ENCODE results near the gene SH3BP5. TPM values are rescaled to one million over a fixed set of nuclear protein-coding genes. Genes with fewer than 3 reads are reported as not detected.
A peak's percentile ranks its signal among the peaks of the same experiment; 100 is the strongest.

The SH3BP5 gene
- polyA plus RNA-seq, 12 donors: 22.2 to 66.6 (median 31.8) TPM; not detected in 1

DNA sequence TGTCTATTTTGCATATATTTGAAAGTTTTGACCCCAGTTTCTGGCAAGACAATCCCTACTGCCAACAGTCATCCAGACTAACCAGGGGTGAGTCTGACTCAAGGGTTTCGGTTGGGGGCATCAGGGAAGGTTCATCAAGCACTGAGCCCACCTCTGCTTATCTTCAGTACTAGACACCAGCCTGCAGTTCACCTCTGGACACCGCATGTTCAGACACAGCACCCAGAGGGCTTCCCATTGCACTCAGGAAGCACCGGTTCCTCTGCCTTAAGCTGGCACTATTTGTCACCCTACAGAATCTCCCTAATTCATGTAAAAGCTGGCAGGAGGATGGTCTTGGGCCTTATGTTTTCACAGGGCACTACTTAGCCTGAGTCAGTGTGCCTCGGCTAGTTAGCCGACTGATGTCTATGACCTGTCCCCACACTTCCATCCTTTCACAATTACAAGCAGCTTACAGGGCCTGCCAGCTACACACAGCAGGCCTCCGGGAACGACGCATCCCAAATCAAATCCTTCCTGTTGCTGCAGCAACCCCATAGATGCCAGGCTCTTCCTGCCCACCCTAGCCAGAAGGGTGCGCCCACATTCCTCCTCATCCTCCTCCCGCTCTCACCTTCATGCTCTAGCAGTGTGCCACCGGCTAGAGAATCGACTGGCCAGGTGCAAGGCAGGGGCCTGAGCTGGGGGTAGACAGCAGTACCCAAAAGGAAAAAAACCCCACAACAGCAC lies 52.5 kb downstream of the SH3BP5 start:
- no peak for DNase-seq

GRCh38 chr3:15279205-15279604 lies 53.2 kb downstream of the SH3BP5 start:
- DNase-seq: no peak

- DNase-seq: no peak
Observed at GRCh38 chr3:15277861-15278500, 54.4 kb downstream of the SH3BP5 start.

DNA sequence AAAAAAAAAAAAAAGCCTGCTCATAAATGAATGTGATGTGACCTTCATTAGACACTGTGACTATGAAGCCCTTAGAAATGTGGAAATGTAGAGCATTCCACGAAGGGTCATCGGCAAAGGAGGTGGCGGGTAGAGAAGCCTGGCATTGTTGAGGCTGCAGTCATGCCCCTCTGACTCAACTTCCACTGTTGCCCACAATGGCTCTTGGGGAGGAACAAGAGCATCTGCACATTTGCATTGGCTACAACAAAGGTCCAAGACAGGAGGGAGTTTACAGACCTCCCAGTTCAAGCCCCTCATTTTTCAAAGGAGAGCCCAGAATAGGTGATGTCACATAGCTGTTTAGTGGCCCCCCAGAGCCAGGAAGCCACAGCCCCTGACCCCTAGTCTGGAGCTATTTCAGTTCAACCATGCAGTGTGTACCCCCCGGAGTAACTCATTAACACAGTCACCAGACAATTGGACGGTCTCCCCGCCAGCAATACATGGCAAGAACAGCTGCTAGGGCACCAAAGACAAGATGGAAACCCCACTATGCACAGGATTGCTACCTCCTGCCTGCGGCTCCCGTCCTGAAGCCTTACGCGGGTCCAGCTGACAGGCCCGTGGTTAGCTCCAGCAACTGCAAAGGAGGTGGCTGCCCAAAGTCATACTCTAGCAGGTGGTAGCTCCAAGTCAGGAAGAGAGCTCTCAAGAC lies 56.2 kb downstream of the SH3BP5 start:
- DNase-seq: no peak

DNA sequence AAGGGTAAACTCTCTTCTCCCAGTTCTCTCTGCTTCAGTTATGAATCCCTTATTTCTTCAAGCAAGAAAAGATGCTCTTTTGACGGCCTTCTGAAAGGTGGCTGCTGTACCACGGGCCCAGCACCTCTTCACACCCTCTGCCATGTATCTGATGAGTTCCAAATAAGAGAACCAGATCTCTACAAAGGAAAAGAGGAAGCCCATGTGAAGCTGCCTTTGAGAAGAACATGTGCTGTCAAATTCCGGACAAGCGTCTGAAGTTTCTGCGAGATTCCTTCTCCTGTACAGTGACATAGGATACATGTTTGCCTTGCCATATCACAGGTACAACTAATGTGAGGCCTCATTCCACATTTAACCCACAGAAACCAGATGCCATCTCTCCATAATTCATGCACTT lies 59.2 kb downstream of the SH3BP5 start:
- no peak for DNase-seq

DNA sequence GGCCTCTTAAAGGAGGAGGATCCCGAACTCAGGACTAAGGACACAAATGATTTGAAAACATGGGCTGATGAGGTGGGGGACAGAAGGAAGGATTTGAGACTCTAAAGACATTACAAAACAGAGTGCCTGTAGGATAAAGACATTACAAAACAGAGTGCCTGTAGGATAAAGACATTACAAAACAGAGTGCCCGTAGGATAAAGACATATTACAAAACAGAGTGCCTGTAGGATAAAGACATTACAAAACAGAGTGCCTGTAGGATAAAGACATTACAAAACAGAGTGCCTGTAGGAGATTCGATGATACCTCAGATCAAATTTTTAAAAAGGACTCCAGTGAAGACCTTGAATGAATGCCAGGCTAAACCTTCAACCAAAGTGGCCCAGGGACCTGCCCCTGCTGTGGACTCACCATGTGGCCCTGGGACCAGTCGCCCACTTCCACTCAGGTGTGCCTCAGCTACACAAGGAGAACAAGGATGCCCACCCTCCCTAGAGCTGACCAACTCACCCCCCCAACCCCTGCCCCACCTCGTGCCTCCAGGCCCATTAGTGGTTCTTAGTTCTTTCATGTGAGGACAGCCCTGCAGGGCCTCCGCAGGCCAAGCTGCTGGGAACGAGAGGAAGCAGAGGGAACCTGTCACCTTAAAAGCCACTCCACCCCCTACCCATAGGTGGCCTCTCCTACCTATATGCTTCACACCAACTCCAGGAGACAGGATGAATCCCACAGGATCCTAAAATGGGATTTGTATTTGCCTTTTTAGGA lies 59.8 kb downstream of the SH3BP5 start:
- no peak for DNase-seq

DNA sequence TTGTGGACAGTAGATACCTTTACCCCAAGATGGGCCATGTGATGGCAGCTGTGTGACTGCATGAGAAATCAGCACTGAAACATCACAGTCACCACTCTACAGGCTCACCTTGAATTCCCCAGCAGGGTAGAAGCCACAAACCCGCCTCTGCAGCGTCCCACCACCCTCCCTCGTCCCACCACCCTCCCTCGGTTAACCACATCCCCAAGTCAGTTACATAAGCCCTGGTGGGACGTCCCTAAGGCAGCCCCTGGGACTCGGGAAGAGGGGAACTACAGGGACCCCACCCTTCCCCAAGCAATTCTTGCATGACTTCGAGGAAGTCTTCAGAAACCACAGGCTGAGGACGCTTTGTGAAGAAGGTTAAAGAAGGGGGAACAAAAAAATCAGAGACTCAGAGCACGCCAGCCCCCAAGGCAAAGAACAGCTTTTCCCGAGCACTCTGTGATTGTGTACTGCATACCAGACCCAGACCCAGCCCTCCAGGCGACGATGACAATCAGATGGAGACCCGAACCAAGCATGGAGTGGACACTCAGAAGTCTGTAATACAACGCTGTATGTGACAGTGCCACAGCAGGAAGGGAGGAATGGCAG lies 60.5 kb downstream of the SH3BP5 start:
- no peak for DNase-seq

DNA sequence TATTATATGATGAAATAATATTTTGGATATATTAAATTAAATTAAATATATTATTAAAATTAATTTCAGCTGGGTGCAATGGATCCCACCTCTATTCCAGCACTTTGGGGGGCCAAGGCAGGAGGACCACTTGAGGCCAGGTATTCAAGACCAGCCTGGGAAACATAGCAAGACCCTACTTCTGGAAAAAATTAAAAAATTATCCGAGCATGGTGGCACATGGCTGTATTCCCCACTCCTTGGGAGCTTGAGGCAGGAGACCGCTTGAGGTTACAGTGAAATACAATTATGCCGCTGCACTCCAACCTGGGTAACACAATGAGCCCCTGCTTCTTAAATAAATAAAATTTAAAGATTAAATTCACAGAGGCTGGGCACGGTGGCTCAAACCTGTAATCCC lies 61.4 kb downstream of the SH3BP5 start:
- no peak for DNase-seq

DNA sequence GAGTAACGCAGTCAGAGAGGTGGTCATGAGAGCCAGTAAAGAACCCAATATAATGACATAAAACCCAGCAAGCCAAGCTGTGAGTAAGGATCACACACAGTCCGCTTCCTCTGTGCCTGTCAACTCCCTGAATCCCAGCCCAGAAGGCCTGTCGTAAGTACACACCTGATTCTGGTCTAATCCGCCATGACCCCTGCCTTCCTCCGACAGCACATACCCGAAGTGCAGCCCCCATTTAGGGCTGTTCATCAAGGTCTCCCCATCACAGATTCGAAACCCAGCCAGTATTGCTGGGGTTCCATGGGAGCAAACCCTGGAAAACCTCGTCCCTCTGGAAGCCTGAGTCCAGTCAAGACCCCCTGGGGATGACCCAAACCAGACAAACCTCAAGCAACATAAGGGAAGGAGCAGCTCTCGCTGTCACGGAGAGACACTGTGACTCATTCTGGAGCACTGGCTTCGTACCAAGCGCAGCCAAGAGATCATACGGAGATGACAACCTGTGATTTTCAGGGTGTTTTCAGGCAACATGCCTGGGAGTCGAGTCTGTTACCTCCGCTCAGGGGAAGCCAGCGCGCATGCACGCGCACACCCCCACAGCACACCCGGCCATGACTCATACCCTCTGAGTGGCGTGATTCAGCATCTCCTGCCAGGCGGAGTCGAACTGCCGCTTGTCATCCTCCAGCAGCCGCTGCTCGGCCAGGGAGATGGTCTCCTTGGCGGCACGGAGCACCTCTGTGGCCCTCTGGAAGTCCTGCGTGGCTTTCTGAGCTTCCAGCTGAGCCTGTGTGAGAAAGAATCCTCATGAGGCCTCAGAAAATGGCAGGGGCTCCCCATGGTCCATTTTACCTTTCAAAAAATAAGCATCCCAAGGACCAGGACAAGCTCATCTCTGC lies 63.0 kb downstream of the SH3BP5 start:
- peak; percentile 55 for DNase-seq

DNA sequence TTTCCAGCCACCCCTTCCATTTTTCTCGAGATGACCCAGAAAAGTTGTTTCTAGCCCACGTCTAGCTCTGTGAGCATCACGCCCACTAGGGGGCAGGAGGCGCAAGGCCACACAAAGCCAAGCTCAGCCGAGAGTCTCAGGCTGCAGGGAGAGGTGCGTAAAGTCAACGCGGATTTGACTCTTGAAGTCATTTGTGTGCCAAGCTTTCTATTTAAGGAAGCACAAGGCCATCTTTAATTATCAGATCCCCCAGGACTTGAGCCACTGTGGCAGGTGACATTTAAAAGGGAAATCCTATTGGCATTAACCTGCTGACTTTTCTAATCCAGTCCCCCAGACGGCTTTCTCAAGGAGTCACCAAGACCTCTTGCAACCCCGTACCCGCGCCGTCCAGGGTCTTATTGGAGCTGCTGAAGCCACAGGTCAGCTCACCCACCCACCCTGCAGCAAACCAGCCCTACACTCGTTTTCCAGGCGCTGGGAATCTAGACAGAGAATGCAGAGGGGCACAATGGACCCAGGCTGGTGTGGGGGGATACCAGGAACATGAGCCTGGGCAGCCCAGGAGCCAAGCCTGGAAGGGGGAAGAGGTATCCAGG lies 64.3 kb downstream of the SH3BP5 start:
- DNase-seq: peak; percentile 87

DNA sequence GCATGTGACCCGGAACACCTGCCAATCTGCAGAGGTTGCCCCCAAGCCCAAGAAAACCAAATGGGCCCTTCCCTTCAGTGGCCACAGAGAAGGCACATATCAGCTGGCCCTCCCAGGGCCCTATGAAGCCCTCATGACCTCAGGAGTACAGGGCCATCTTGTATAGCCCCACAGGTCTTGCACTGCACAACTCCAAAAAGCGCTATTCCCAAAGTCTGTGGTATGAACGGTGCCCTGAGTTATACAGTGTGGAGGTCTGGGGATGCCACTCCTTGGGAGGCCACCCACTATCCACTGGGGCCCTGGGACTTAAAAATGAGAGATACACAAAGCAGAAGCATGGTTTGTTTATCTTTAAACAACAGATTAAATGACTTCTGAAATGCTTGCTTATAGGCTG lies 64.9 kb downstream of the SH3BP5 start:
- no peak for DNase-seq

DNA sequence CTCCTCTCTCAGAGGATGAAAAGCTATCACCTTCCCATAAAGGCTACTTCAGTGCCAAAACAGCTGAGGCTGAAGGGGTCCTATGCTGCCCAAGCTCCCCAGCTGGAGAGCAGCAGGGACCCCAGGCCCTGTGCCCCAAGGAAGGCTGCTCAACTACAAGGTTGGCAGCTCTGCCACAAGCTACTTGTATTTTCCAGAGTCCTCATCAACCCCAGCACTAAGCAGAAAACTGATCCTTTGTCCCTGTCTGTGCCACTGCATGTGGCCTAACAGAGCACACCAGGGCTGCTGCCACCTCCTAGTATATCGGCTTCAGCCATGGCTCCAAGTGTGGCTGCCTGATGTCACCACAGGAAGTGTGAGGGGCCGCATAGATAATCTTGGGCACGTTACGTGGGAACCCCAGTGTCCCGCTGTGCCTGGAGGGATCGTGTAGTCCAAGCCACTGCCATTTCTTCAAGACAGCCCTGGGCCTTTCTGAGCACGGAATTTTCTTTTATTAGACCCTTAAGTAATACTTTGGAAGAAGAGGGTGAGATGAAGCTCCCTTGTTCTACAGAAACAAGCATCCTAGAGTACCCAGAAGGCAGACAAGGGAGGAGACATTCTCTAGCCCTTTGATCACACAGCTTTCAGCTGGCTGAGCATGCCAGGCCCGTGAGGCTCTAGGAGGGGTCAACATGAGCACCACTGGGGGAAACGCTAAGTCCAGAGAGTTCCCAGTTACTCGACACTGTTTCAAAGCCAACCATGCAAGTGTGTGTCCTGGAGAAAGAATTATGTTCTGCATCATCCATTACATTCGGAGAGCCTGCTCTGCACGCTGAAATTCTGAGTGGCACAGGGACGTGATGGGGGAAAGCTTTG lies 65.6 kb downstream of the SH3BP5 start:
- no peak for DNase-seq

DNA sequence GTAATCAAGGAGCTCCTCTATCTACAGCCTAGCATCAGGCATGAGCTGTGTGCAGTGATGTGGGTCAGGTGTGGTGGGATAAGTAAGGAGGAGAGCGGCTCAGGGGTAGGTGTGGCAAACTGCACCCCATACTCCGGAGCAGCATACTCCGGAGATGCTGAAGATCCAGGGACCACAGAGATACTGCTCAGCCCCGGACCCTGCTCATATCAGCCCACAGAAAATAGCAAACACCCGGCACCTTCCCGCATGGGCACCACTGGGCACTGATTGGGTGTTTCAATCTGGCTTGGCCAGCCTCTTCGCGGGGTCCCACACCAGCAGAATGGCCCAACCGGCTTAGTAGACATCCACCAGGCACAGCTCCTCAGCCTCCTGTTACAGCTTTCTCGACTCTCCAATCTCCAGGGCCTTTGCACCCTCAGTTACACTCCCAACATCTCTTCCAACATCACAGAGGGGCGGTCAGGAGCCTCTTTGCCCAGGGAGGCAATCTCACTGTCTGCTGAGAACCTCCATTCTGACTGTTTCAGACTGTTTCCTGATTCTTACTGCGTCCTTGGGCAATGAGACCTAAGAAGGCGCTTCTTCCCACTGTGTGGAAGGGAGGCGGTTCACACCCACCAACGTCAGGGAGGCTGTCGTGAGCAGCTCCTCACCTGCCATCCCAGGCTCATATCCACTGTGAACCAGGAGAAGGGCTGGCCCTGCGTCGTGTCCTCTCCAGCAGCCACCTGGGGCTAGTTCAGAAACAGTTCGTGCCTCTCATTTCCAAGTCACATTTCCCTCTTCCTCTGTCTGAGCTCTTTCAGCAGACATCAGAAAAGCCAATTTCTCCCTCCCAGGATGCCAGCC lies 66.5 kb downstream of the SH3BP5 start:
- no peak for DNase-seq

DNA sequence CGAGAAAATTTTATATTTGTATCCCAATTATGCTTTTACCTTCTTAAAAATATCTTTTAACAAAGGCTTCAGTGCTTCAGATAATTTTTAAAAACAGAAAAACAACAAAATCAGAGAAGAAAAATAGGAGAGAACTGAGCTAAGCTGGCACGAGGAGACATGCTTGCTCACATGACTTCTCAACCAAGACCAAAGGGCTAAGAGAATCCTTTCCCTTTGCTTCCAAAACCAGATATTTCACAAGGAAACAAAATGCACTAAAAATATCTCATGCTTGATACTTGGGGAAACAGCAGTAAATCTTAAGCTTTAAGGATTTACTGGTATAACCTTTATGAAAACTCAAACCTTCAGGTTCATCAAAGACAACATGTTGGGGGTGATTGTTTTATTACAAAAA lies 67.9 kb downstream of the SH3BP5 start:
- no peak for DNase-seq

GRCh38 chr3:15263926-15264325 lies 68.5 kb downstream of the SH3BP5 start:
- no peak for DNase-seq

DNA sequence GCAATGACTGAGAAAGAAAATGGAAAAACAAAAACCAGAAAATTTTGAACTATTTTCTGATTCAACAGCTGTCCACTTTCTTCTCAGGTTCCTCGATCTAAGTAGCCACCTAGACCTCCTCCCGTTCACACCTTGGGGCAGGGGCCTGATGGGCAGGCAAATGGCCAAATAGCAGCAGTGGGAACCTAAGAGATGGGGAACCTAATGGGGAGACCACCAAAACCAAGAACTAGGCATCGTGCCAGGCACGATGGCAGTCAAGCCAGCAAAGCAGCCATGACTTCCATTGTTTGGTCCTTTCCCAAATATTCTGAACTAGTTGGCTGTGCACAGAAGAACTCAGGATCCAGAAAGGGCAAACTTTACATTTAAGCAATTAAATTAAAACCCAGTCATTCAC lies 69.3 kb downstream of the SH3BP5 start:
- DNase-seq: no peak

DNA sequence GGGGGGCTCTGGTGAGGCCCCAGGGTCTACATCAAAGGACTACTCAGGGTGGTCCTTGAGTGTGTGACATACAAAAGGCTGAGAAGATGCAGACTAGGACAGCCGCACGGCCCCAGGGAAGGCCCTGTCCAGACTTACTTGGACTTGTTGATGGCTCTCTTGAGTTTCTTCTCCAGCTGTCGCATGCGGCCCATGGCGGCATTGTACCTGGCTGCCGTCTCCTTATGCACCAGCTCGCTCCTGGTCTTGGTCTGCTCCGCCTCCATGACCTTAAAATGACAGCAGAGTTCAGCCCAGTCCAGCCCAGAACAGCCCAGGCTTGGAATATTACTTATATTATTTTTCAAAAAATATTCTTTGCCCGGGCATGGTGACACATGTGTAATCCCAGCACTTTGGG lies 70.4 kb downstream of the SH3BP5 start:
- no peak for DNase-seq

- no peak for DNase-seq
Observed at GRCh38 chr3:15261274-15261673, 71.1 kb downstream of the SH3BP5 start.
